H9 (cell line): Measurements from ENCODE around the gene OR13C4. TPM values are rescaled to one million over a fixed set of nuclear protein-coding genes. Genes with fewer than 3 reads are reported as not detected.

Experiments used
- DNase-seq: peaks from one replicate; pipeline ENCODE4 v3.0.0-alpha.2; 2017
- H2AFZ ChIP-seq: one replicate; pipeline ENCODE4 v1.6.1; 2013; ENCODE audit warnings: mild to moderate bottlenecking, low read length, control low read depth, moderate library complexity
- H2AK5ac ChIP-seq: 2 replicates; pipeline ENCODE4 v1.6.1; 2013; ENCODE audit warnings: low read length, control low read depth, mixed read lengths; ENCODE audit not compliant: insufficient read length
- H2BK120ac ChIP-seq: one replicate; pipeline ENCODE4 v1.6.1; 2013; ENCODE audit warnings: low read depth, mild to moderate bottlenecking, low read length, control low read depth, inconsistent platforms; ENCODE audit not compliant: poor library complexity, severe bottlenecking
- H2BK12ac ChIP-seq: 2 replicates; pipeline ENCODE4 v1.6.1; 2013; ENCODE audit warnings: low read length, control low read depth, mixed read lengths, low read depth; ENCODE audit not compliant: insufficient read length
- H2BK15ac ChIP-seq: 2 replicates; pipeline ENCODE4 v1.6.1; 2013; ENCODE audit warnings: low read depth, low read length, control low read depth
- H2BK20ac ChIP-seq: one replicate; pipeline ENCODE4 v1.6.1; 2013; ENCODE audit warnings: low read depth, mild to moderate bottlenecking, low read length, control low read depth, inconsistent platforms; ENCODE audit not compliant: poor library complexity, severe bottlenecking
- H2BK5ac ChIP-seq: 2 replicates; pipeline ENCODE4 v1.6.1; 2013; ENCODE audit warnings: low read length, control low read depth, mixed read lengths; ENCODE audit not compliant: insufficient read length
- H3K14ac ChIP-seq: 2 replicates; pipeline ENCODE4 v1.6.1; 2013; ENCODE audit warnings: low read length, control low read depth; ENCODE audit not compliant: insufficient read depth
- H3K18ac ChIP-seq: 2 replicates; pipeline ENCODE4 v1.6.1; 2013; ENCODE audit warnings: low read depth, mild to moderate bottlenecking, mixed read lengths, low read length, control low read depth; ENCODE audit not compliant: insufficient read length
- H3K23ac ChIP-seq: 2 replicates; pipeline ENCODE4 v1.6.1; 2013; ENCODE audit warnings: low read length, control low read depth, mixed read lengths, low read depth; ENCODE audit not compliant: insufficient read length
- H3K23me2 ChIP-seq: 2 replicates; pipeline ENCODE4 v1.6.1; 2013; ENCODE audit warnings: low read depth, mild to moderate bottlenecking, mixed read lengths, low read length, control low read depth; ENCODE audit not compliant: insufficient read length, poor library complexity, severe bottlenecking
- H3K27ac ChIP-seq: 2 replicates; pipeline ENCODE4 v1.5.1; 2013; ENCODE audit warnings: low read length, control low read depth, mixed read lengths, low read depth; ENCODE audit not compliant: insufficient read length
- H3K27me3 ChIP-seq: 2 replicates; pipeline ENCODE4 v1.6.1; 2013; ENCODE audit warnings: low read length, control low read depth, inconsistent platforms; ENCODE audit not compliant: insufficient read depth
- H3K4ac ChIP-seq: 2 replicates; pipeline ENCODE4 v1.6.1; 2013; ENCODE audit warnings: low read depth, mild to moderate bottlenecking, control low read depth, inconsistent platforms, low read length, moderate library complexity
- H3K4me1 ChIP-seq: 2 replicates; pipeline ENCODE4 v1.6.1; 2013; ENCODE audit warnings: low read length, control low read depth, inconsistent platforms; ENCODE audit not compliant: insufficient read depth
- H3K4me2 ChIP-seq: 2 replicates; pipeline ENCODE4 v1.6.1; 2013; ENCODE audit warnings: low read length, control low read depth, mixed read lengths; ENCODE audit not compliant: insufficient read length, insufficient read depth
- H3K56ac ChIP-seq: 2 replicates; pipeline ENCODE4 v1.6.1; 2013; ENCODE audit warnings: low read depth, mild to moderate bottlenecking, mixed read lengths, low read length, control low read depth; ENCODE audit not compliant: insufficient read length
- H3K79me1 ChIP-seq: 2 replicates; pipeline ENCODE4 v1.6.1; 2013; ENCODE audit warnings: low read depth, mild to moderate bottlenecking, moderate library complexity, low read length, control low read depth, inconsistent platforms; ENCODE audit not compliant: insufficient read depth, poor library complexity, severe bottlenecking
- H3K79me2 ChIP-seq: 2 replicates; pipeline ENCODE4 v1.6.1; 2013; ENCODE audit warnings: low read length, control low read depth, inconsistent platforms; ENCODE audit not compliant: insufficient read depth
- H3K9ac ChIP-seq: 2 replicates; pipeline ENCODE4 v1.6.1; 2013; ENCODE audit warnings: low read length, control low read depth, mixed read lengths; ENCODE audit not compliant: insufficient read length; ENCODE audit errors: extremely low read depth
- H3K9me3 ChIP-seq: one replicate; pipeline ENCODE4 v1.6.1; 2013; ENCODE audit warnings: low read depth, low read length, inconsistent platforms; ENCODE audit not compliant: control insufficient read depth
- H3T11ph ChIP-seq: one replicate; pipeline ENCODE4 v1.6.1; 2013; ENCODE audit warnings: mild to moderate bottlenecking, low read length, control low read depth, inconsistent platforms
- H4K20me1 ChIP-seq: one replicate; pipeline ENCODE4 v1.6.1; 2013; ENCODE audit not compliant: control insufficient read depth, insufficient read length, insufficient read depth
- H4K5ac ChIP-seq: 2 replicates; pipeline ENCODE4 v1.6.1; 2013; ENCODE audit warnings: low read depth, mild to moderate bottlenecking, mixed read lengths, low read length, control low read depth; ENCODE audit not compliant: insufficient read length
- H4K8ac ChIP-seq: replicated peaks from 2 replicates; pipeline ENCODE4 v1.6.1; 2013; ENCODE audit warnings: low read length, control low read depth, mixed read lengths, low read depth; ENCODE audit not compliant: insufficient read length
- H4K91ac ChIP-seq: 2 replicates; pipeline ENCODE4 v1.6.1; 2013; ENCODE audit warnings: low read depth, mild to moderate bottlenecking, moderate library complexity, mixed read lengths, low read length, control low read depth; ENCODE audit not compliant: insufficient read length
- H3K27ac Mint-ChIP-seq, 3 experiments: 2 replicates in 2 of 3; 3 replicates in 1 of 3; pipeline ENCODE4 v1.8.0; 2020 to 2021; ENCODE audit warnings: mixed read lengths in 3 of 3, mild to moderate bottlenecking in 1 of 3, moderate library complexity in 1 of 3
- H3K27me3 Mint-ChIP-seq: 2 replicates; pipeline ENCODE4 v1.8.0; 2021; ENCODE audit warnings: low read depth, mild to moderate bottlenecking, moderate library complexity, mixed read lengths
- H3K36me3 Mint-ChIP-seq, 3 experiments: 2 replicates in 2 of 3; 3 replicates in 1 of 3; pipeline ENCODE4 v1.8.0; 2020 to 2021; ENCODE audit warnings: low read depth in 3 of 3, mixed read lengths in 3 of 3; ENCODE audit not compliant: insufficient read depth in 1 of 3
- H3K4me1 Mint-ChIP-seq, 2 experiments: 2 replicates each; pipeline ENCODE4 v1.8.0; 2020; ENCODE audit warnings: mixed read lengths in 2 of 2
- H3K4me3 Mint-ChIP-seq, 2 experiments: 2 replicates in 1 of 2; 3 replicates in 1 of 2; pipeline ENCODE4 v1.8.0; 2020 to 2021; ENCODE audit warnings: mild to moderate bottlenecking in 2 of 2, mixed read lengths in 2 of 2, moderate library complexity in 1 of 2
- H3K9me3 Mint-ChIP-seq, 2 experiments: 2 replicates in 1 of 2; 3 replicates in 1 of 2; pipeline ENCODE4 v1.8.0; 2020; ENCODE audit warnings: mild to moderate bottlenecking in 2 of 2, mixed read lengths in 2 of 2, moderate library complexity in 1 of 2
- WGBS: extraction: QIAGEN DNeasy Blood & Tissue Kit; methylation state at CpG from one replicate; pipeline ENCODE4 v1.1.7; 2013; ENCODE audit warnings: missing lambda C conversion rate, low lambda C conversion rate, mixed read lengths; ENCODE audit not compliant: insufficient read length; ENCODE audit errors: extremely low coverage; 5-methylcytosine and 5-hydroxymethylcytosine counted together
- total RNA-seq: library from RNA; stranded (reverse); gene quantifications from 2 replicates; pipeline ENCODE4 v1.2.1, GENCODE V29; 2021
- TF ChIP-seq, protein P1 (sequence below): fragments of 200-600 bp; sonication (generic); conservative IDR thresholded peaks from 3 replicates; pipeline ENCODE4 v1.8.0; 2021; ENCODE audit warnings: antibody characterized with exemption, mild to moderate bottlenecking

Gene OR13C4
- total RNA-seq, 1 experiment from 2014 or later: not detected

DNA sequence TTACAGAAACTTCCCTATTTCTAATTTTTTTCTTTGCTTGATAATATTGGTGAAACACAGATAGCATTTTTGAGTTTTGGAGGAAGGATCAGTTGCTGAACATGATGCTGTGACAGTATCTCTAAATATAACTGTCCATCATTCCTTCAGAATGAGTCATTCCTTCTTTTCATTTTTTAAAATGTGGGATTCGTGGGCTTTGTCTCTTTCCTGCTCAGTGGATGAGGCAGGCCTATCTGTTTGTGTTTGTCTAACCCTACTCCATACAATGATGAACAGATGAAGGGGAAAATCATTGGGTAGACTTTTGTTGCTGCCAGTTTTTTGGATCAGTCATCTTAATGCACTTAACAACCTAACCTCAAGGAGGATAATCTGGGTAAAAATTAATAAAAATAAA, 26.3 kb upstream of the OR13C4 start:
- H3K27ac ChIP-seq: no peak overlapping the region
- H3K4me1 ChIP-seq: no peaks in the 10 kb centered on the region
- peaks cover 0 to 6% (median 5%) of the 10 kb centered on the region in 3 experiments; a peak in 3 of 7 replicates for H3K36me3 Mint-ChIP-seq
- no peak overlapping the region for H3K4ac ChIP-seq
- no peak overlapping the region for H2BK20ac ChIP-seq
- no peak overlapping the region for H2BK5ac ChIP-seq
- DNase-seq: no peak
- H3T11ph ChIP-seq: no peak overlapping the region
- H3K23ac ChIP-seq: no peak overlapping the region
- no peaks in the 10 kb centered on the region for H3K79me1 ChIP-seq
- no peak overlapping the region for H4K91ac ChIP-seq
- H4K20me1 ChIP-seq: no peaks in the 10 kb centered on the region
- peaks cover 6 to 10% of the 10 kb centered on the region in 2 experiments for H3K9me3 Mint-ChIP-seq
- H3K56ac ChIP-seq: no peak overlapping the region
- no peaks in the 10 kb centered on the region for H3K23me2 ChIP-seq
- no peak overlapping the region for H3K27ac Mint-ChIP-seq
- peaks cover 8 to 12% of the 10 kb centered on the region in 2 experiments for H3K4me1 Mint-ChIP-seq
- no peak overlapping the region for H3K9ac ChIP-seq
- H3K27me3 ChIP-seq: no peaks in the 10 kb centered on the region
- H3K18ac ChIP-seq: no peak overlapping the region
- no peak overlapping the region for H2AK5ac ChIP-seq
- H4K5ac ChIP-seq: no peak overlapping the region
- no peak overlapping the region for H2BK120ac ChIP-seq
- H3K14ac ChIP-seq: no peak overlapping the region
- H3K79me2 ChIP-seq: no peaks in the 10 kb centered on the region
- WGBS: no CpG with 5 or more reads among the region's 1 CpG
- H3K4me2 ChIP-seq: no peak overlapping the region
- no peak overlapping the region for H2BK12ac ChIP-seq
- no peak overlapping the region for H4K8ac ChIP-seq
- H3K4me3 Mint-ChIP-seq: no peak overlapping the region
- no peak overlapping the region for H2BK15ac ChIP-seq
- H3K9me3 ChIP-seq: no peaks in the 10 kb centered on the region
- H3K27me3 Mint-ChIP-seq: no peaks in the 10 kb centered on the region
- TF ChIP-seq, protein P1, sequence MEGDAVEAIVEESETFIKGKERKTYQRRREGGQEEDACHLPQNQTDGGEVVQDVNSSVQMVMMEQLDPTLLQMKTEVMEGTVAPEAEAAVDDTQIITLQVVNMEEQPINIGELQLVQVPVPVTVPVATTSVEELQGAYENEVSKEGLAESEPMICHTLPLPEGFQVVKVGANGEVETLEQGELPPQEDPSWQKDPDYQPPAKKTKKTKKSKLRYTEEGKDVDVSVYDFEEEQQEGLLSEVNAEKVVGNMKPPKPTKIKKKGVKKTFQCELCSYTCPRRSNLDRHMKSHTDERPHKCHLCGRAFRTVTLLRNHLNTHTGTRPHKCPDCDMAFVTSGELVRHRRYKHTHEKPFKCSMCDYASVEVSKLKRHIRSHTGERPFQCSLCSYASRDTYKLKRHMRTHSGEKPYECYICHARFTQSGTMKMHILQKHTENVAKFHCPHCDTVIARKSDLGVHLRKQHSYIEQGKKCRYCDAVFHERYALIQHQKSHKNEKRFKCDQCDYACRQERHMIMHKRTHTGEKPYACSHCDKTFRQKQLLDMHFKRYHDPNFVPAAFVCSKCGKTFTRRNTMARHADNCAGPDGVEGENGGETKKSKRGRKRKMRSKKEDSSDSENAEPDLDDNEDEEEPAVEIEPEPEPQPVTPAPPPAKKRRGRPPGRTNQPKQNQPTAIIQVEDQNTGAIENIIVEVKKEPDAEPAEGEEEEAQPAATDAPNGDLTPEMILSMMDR: no peak
- H2AFZ ChIP-seq: no peak overlapping the region
